NCI-H524 (cell line): ENCODE measurements around the gene ELOVL7.
"Not testable (repeated sequence)": the region's sequence is repeated elsewhere in the genome, so short reads cannot be mapped to it uniquely, and the experiment has no call there.

Source experiments
- DNase-seq, 2 experiments: peaks; one replicate each; lab custom pipeline; 2025; lab: John Stamatoyannopoulos, UW

The ELOVL7 gene

DNA sequence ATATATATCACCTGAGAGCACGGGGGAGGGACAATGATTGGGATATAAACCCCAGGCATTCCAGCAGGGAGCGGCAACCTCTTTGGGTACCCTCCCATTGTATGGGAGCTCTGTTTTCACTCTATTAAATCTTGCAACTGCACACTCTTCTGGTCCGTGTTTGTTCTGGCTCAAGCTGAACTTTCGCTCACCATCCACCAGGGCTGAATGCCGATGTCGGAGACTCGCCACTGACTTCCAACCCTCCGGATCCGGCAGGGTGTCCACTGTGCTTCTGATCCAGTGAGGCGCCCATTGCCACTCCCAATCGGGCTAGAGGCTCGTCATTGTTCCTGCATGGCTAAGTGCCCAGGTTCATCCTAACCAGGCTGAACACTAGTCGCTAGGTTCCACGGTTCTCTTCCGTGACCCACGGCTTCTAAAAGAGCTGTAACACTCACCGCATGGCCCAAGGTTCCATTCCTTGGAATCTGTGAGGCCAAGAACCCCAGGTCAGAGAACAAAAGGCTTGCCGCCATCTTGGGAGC is 48.6 kb downstream of the ELOVL7 start:
- not testable (repeated sequence) for DNase-seq

DNA sequence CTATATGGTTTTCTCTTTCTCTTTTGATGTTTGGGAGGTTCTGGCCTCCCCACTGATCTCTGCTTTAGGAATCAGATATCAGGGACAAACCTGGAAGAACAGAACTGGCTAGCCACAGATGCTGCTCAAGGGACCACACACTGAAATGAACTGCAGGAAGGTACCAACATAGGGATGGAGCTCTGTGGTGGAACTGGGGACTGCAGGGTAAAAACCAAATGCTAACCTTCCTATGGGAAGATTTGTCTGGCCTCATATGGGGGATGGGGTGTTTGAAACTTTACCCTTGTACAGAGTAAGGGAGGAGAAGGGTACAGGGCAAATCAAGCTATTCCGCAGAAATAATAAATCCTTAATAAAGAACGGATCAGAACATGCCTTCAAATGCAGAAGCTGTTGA is 49.4 kb downstream of the ELOVL7 start:
- DNase-seq, result no peak

DNA sequence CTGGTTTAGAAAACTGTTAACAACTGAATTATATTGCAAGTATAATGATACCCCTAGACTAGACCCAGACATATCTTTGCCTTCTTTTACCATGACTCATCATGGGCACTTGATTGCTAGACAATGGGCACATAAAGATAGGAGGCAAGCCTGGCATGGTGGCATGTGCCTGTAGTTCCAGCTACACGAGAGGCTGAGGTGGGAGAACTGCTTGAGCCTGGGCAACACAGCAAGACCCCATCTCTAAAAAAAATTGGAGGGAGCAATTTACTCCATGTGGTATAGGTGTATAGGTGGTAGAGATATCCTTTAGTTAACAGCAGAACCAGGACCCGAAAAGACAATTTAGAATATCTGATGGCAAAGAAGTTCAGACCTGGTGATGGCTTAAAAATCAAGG is 51.6 kb downstream of the ELOVL7 start:
- DNase-seq, result no peak

DNA sequence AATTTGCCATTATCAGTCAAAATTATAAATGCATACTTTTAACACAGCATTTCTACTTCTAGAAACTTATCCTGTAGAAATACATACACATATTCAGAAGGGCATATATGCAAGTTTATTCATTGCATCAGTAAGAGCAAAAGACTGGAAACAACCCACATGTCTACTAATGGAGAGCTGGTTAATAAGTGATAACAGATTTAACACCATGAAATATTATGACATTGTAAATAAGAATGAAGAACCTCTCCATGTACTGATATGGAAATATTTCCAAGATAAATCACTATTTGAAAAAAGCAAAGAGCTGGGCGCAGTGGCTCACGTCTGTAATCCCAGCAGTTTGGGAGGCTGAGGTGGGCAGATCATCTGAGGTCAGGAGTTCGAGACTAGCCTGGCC is 54.5 kb downstream of the ELOVL7 start:
- no peak for DNase-seq

DNA sequence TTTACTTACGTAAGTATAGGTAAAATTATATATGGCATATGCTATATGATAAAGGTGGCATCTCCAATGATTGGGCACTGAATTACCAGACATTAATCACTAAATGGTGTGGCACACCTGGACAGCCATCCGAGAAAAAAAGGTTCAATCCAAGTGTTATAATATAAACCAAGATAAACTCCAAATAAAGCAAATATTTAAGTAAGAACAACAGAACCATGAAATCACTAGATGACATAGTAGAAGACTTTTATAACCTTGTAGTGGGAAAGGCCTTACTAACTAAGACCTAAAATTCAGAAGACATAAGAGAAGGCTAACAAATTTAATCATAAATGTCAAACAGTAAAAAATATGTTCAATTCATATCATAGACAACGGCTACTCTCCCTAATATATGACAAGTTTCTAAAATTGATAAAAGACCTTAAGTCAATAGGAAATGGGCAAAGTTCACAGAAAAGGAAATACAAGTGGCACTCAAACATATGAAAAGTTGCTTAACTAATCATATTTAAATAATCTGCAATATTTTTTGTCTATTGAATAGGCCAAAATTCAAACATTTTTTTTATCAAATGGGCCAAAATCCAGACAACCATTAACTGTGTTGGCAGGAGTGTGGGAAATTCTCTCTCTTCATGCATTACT is 55.1 kb downstream of the ELOVL7 start:
- no peak for DNase-seq

DNA sequence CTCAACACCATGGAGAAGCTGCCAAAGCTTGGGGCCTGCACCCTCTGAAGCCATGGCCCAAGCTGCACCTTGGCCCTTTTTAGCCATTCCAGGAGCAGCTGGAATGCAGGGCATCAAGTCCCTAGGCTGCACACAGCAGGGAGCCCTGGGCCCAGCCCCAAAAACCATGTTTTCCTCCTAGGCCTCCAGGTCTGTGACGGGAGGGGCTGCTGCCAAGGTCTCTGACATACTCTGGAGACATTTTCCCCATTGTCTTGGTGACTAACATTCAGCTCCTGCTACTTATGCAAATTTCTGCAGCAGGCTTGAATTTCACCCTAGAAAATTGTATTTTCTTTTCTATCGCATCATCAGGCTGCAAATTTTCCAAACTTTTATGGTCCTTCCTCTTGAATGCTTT is 64.6 kb downstream of the ELOVL7 start:
- DNase-seq, result no peak

DNA sequence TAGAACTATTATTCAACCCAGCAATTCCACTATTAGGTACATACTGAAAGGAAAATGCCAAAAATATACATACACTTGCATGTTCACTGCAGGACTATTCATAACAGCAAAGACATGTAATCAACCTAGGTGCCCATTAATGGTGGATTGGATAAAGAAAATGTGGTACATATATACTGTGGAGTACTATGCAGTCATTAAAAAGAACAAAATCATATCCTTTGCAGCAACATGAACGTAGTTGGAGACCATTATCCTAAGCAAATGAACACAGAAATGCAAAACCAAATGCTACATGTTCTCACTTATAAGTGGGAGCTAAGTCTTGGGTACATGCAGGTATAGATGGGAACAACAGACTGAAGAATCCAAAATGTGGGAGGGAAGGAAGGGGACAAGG is 67.7 kb downstream of the ELOVL7 start:
- DNase-seq, result no peak

DNA sequence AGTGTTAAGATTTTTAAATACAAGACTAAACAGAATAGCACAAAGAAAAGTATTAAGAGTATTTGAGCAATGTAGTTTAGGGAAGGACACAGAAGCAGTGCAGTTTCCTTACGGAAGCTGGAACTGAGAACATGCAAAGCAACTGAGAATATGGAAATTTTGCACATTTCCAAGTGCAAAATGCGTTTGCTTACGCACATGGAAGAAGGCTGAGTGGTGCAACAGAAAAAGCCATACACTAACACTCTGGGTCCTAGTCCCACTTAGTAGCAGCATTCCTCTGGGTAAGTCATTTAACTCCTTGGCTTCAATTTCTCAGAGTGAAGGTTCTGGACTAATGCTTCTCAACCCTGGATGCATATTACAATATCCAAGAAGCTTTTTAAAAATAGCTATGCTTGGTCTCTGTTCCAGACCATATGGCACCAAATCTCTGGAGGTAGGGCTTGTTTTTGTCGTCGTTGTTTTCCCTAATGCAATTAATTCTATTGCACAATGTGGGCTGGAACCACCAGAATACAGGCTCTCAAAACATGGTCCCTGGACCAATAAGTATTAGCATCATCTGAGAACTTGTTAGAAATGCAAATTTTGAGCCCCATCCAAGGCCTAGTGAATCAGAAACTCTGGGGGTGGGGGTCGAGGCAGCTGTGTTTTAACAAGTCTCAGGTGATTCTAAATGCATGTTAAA is 78.9 kb downstream of the ELOVL7 start:
- DNase-seq, result no peak

DNA sequence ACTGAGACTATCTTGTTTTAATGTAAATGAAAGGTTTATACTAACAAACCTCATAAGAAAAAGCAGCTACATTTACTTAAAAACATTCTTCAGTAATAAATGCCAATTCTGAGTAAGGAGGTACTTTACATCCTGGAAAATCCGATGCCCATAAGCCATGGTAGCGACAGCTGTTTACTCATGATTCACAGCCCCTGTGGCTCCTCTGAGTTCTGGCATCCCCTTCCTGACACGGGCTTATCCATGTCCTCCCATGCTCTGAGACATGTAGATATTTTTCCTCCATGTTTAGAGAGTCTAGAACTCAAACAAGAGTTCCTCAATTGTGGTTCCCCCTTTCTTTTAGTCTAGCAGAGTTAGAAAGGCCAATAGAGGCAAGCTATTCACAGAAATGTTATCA is 81.0 kb downstream of the ELOVL7 start:
- DNase-seq, result peak in 1 of 2 experiments; percentile 17

DNA sequence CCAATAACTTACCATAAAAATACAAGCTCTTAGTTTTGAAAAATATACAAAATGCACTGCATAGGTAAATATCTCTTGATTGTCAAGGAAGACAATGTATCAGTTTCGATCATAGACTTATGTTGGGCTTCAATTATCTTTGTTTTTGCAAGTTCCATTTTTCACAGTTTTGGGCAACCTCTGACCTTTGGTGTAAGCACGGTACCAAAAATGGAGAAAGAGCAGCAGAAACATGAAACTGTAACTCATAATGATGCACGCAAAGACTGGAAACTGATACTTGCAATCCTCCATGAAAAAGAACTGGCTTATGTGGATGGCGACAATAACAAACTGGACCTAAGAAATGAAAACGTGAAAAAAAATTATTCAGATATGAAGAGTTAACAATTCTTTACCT is 89.6 kb downstream of the ELOVL7 start:
- no peak for DNase-seq

DNA sequence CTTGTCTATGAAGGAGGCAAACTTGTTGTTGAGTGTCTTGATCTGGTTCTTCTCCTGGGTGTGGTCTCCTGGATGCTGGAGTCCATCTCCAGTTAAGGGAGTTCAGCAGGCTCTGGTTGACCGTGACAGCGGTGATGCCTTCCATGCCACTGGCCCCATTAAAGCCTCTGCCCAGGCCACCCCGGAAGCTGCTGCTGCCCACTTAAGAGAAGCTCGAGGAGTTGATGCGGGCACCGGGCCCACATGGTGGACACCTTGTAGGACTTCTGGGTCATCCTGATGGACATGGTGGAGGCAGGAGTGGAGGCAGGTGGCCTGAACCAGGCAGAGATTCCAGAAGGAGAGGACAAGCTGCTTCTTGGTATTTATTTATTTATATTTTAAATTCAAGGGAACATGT is 99.4 kb downstream of the ELOVL7 start:
- no peak for DNase-seq

DNA sequence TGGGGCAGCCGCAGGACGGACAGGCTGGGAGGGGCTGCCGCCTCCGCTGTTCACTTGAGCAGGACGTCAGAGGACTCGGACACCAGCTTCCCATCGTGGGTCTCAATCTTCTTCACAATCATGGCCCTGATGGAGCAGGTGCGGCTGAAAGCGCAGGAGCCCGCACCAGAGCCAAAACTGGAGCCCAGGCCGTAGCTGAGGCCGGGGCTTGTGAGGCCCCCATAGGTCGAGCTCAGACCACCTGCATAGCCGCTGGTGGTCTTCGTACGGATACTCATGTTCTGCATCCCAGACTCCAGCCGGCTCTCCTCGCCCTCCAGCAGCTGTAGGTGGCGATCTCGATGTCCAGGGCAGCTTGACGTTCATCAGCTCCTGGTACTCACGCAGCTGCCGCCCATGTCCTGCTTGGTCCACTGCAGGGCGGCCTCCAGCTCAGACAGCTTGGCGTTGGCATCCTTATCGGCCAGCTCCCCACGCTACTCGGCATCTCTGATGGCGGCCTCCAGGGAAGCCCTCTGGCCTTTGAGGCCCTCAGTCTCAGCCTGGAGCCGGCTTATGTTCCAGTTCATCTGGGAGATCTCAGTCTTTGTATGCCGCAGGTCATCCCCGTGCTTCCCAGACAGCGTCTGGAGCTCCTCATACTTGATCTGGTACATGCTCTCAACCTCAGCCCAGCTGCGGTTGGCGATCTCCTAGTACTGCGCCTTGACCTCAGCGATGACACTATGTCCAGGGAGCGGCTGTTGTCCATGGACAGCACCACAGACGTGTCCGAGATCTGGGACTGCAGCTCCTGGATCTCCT is 100.4 kb downstream of the ELOVL7 start:
- no peak for DNase-seq

DNA sequence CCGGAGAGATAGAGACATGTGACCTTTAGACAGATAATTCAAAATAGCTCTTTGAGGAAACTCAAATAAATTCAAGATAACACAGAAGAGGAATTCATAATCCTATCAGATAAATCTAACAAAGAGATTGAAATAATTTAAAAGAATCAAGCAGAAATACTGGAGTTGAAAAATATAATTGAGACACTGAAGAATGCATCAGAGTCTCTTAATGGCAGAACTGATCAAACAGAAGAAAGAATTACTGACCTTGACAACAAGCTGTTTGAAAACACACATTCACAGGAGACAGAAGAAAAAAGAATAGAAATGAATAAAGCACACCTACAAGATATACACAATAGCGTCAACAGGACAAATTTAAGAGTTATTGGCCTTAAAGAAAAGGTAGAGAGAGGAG is 103.7 kb downstream of the ELOVL7 start:
- no peak for DNase-seq

DNA sequence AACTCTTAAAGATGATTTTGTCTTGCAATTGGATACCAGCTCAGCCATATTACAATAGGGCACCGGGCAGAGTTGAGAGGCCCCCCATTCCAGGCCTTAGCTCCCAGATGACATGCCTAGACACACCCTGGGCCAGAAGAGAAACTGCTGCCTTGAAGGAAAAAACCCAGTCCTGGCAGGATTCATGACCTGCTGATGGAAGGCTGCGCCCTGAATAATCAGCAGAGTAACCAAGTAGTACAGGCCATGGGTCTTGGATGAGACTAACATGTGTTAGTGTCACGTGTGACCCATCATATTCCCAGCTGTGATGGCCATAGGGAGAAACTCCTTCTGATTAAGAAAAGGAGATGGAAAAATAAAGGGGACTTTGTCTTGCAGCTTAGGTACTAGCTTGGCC is 105.1 kb downstream of the ELOVL7 start:
- no peak for DNase-seq

DNA sequence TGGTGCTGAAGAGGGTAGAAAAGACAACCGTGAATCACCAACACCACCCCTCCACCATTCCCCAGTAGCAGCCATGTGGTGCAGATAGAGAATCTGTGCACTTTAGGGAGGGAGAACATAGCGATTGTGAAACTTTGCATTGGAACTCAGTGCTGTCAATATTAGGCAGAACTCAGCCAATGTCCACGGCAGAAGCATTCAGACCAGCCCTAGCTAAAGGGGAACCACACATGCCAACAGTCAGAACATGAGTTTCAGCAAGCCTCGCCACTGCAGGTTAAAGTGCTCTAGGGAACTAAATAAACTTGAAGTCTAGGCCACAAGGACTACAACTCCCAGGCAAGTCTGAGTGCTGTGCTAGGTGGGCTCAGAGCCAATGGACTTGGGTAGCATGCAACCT is 105.6 kb downstream of the ELOVL7 start:
- DNase-seq, result no peak

DNA sequence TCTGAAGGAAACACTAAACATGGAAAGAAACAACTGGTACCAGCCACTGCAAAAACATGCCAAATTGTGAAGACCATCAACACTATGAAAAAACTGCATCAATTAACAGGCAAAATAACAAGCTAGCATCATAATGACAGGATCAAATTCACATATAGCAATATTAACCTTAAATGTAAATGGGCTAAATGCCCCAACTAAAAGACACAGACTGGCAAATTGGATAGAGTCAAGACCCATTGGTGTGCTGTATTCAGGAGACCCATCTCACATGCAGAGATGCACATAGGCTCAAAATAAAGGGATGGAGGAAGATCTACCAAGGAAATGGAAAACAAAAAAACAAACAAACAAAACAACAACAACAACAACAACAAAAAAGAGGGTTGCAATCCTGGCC is 113.2 kb downstream of the ELOVL7 start:
- not testable (repeated sequence) for DNase-seq

DNA sequence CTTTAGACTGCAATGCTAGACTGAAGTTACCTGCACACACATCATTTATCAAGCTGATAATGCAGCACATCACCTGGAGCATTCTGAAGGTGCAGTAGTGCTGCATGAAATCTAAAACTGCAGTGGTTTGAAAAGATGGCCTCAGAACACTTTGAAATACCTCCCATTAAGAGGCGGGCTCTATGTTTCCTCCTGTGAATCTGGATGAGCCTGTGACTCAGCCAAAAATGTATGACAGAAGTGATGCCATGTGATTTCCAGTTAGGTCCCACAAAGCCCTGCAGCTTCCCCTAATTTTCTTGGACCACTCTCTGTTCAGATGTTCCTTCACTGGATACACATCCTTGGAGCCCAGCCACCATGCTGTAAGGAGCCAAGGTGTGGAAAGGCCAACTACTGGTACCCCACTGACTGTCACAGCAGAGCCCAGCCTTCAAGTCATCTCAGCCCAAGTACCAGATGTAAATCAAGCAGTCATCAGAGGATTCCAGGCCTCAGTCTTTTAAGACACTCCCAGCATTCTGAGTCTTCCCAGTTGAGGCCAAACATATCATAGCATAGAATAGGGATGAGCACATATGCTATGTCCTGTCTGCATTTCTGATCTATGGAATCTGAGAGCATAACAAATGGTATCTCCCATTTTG is 116.9 kb downstream of the ELOVL7 start:
- no peak for DNase-seq

DNA sequence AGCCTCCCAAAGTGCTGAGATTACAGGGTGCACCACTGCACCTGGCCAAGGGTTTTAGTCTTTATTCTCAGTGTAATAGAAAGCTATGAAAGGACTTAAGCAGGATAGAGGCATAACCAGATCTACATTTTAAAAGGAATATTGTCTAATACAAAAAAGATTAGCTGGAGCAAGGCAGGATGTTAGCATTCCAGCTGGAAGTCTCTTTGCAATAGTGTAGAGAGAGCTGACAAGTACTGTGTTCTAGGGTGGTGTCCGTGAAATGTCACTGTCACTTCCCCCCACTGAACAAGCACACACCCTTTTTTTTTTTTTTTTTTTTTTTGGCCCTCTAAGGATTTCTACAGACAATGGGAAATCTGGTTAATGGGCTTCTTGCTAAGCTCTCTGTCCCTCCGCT is 119.9 kb downstream of the ELOVL7 start:
- no peak for DNase-seq

DNA sequence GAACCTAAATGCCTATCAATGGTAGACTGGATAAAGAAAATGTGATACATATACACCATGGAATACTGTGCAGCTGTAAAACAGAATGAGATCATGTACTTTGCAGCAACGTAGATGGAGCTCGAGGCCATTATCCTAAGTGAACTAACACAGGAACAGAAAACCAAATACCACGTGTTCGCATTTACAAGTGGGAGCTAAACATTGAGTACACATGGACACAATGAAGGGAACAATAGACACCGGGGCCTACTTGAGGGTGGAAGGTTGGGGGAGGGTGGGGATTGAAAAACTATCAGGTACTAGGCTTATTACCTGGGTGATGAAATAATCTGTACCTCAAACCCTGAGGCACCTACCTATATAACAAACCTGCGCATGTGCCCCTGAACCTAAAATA is 121.7 kb downstream of the ELOVL7 start:
- no peak for DNase-seq

DNA sequence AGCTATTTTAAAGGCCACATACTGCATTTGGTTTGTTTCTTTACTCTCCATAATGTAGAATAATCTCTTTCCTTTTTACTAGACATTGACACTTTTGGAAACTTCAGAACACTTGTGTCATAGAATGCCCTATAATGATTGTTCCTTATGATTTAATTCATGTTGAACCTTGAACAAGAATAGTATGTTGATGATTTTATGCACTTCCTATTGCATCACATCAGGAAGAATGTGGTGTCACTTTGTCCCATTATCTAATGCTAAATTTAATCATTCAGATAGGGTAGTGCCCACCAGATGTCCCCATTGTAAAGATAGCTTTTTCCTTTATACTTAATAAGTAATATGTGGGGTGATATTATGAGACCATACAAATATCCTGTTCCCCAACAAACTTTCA is 124.7 kb downstream of the ELOVL7 start:
- no peak for DNase-seq

DNA sequence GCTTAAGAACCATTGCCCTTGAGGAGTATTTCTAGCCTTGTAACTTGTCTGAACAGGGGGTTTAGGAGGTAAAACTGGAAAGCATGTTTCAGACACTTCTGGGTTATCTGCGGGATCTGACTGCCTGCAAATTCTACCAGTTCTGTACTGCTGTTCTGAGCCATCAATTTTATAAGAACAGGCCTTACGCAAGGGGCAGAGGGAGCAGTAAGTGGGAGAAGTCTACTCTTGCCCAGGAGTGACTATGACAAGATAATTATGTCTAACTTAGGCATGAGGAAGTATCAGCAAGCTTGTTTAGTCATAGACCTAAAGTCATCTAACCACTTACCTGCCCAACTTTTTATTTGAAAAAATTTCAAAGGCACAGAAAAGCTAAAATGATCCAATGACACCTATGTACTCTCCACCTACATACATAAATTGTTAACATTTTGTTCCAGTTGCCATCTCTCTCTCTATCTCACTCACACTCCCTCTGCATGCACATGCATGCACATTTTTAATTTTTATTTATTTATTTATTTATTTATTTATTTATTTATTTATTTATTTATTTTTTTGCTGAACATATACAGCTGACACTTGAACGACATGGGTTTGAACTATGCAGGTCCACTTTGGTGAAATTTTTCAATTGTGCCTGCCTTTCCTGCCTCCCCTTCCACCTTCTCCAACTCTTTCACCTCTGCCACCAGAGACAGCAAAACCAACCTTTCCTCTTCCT is 125.7 kb downstream of the ELOVL7 start:
- no peak for DNase-seq
